ENCODE results near the gene FKBP2. TPM values are rescaled to one million over a fixed set of nuclear protein-coding genes. Genes with fewer than 3 reads are reported as not detected.

Gene FKBP2
- 48.9 and 50.6 TPM in 2 replicates for total RNA-seq

GRCh38 chr11:64240435-64241240 is at the start of gene FKBP2:
FKBP2 (plus strand) TSS chr11:64241095; CDS start chr11:64242388, 1,293 bp downstream.
- intact Hi-C loops (cut with micrococcal nuclease): loop anchor here (1.0 to 2.0 kb wide), 9 partner anchors 10 to 100 kb away; partner anchors contain the start of genes CCDC88B, DNAJC4, ESRRA and GPR137

- intact Hi-C loops (cut with micrococcal nuclease): no loop called here
Measured at GRCh38 chr11:64192434-64192833, 48.5 kb upstream of the FKBP2 start.

GRCh38 chr11:64196626-64197025 is 44.3 kb upstream of the FKBP2 start:
- intact Hi-C loops (cut with micrococcal nuclease): no loop called here

- intact Hi-C loops (cut with micrococcal nuclease): no loop called here
Measured at GRCh38 chr11:64198511-64198910, 42.4 kb upstream of the FKBP2 start.

- intact Hi-C loops (cut with micrococcal nuclease): no loop called here
Measured at GRCh38 chr11:64201543-64201942, 39.4 kb upstream of the FKBP2 start.

GRCh38 chr11:64202992-64203391 is 37.9 kb upstream of the FKBP2 start:
- intact Hi-C loops (cut with micrococcal nuclease): no loop called here

GRCh38 chr11:64203421-64204079 is 37.3 kb upstream of the FKBP2 start:
- intact Hi-C loops (cut with micrococcal nuclease): loop anchor here (1.0 kb wide), 3 partner anchors 48 to 101 kb away; partner anchors contain the start of genes BAD and PLCB3

- intact Hi-C loops (cut with micrococcal nuclease): loop anchor here (1.0 kb wide), 3 partner anchors 47 to 100 kb away; partner anchors contain the start of genes BAD and PLCB3
Measured at GRCh38 chr11:64204080-64204440, 36.8 kb upstream of the FKBP2 start.

- intact Hi-C loops (cut with micrococcal nuclease): loop anchor here (1.0 kb wide), 3 partner anchors 47 to 100 kb away; partner anchors contain the start of genes BAD and PLCB3
Measured at GRCh38 chr11:64204464-64204989, 36.4 kb upstream of the FKBP2 start.

- intact Hi-C loops (cut with micrococcal nuclease): loop anchor here (1.0 kb wide), 6 partner anchors 20 to 99 kb away; partner anchors contain the start of genes DNAJC4, ESRRA, FKBP2 and NUDT22
Measured at GRCh38 chr11:64206457-64207255, 34.2 kb upstream of the FKBP2 start, which contains the start of gene FERMT3. FERMT3 (plus strand) TSS chr11:64206721; CDS start chr11:64207365, 644 bp downstream.

- intact Hi-C loops (cut with micrococcal nuclease): loop anchor here (1.0 kb wide), 5 partner anchors 19 to 98 kb away; partner anchors contain the start of genes DNAJC4, ESRRA, FKBP2 and NUDT22
Measured at GRCh38 chr11:64207256-64208085, 33.4 kb upstream of the FKBP2 start.

- intact Hi-C loops (cut with micrococcal nuclease): no loop called here
Measured at GRCh38 chr11:64208086-64208795, 32.7 kb upstream of the FKBP2 start.

GRCh38 chr11:64208796-64209562 is 31.9 kb upstream of the FKBP2 start:
- intact Hi-C loops (cut with micrococcal nuclease): no loop called here

GRCh38 chr11:64209563-64209843 is 31.4 kb upstream of the FKBP2 start:
- intact Hi-C loops (cut with micrococcal nuclease): no loop called here

GRCh38 chr11:64210301-64211020 is 30.4 kb upstream of the FKBP2 start:
- intact Hi-C loops (cut with micrococcal nuclease): no loop called here

GRCh38 chr11:64211181-64211872 is 29.6 kb upstream of the FKBP2 start:
- intact Hi-C loops (cut with micrococcal nuclease): no loop called here

- intact Hi-C loops (cut with micrococcal nuclease): no loop called here
Measured at GRCh38 chr11:64216879-64217278, 24.0 kb upstream of the FKBP2 start.

Data from T-helper 1 cell treated with Interleukin-12 subunit alpha and Interleukin-12 subunit beta and Interleukin-4 antibody, amounts not matched to agents 30 ng/mL and 1 ng/mL, for 36 hours (primary cell).